Measurements from ENCODE around the gene ADIRF. TPM values are rescaled to one million over a fixed set of nuclear protein-coding genes. Genes with fewer than 3 reads are reported as not detected.
"Not testable (repeated sequence)": the region's sequence is repeated elsewhere in the genome, so short reads cannot be mapped to it uniquely, and the experiment has no call there.

Gene ADIRF
- total and polyA plus RNA-seq, 10 of the 15 experiments (the other 5 are each of a cell fraction or from before 2014, with no cell fraction given), result 0.12 to 2.5 (median 0.70) TPM; not detected in 2

DNA sequence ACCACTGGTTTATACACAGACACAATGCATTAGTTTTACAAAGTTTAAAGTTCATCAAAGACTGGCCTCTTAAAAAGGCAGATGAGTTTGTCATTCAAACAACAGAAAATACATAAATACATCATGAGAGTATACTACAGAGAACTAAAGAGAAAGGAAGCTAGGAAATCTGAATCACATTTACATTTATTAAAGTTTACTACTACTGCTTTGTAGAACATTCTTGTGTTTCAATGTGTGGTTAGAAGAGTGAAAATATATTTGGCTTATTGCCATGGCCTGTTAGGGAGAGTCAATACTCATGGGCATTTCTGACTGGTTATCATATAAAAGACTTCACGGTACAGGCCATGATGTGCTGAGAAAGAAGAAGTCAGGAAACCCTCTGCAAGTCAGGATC is 38.8 kb downstream of the ADIRF start:
- H3K9ac ChIP-seq (ENCODE audit: control insufficient read depth, insufficient read depth, low read length); BruUV-seq (replicated peaks); H3K4me3 ChIP-seq; in situ Hi-C loops (cut with MboI); H3K79me2 ChIP-seq (ENCODE audit: control insufficient read depth, insufficient read depth, low read length); H3K36me3 ChIP-seq (ENCODE audit: control insufficient read depth in 2 of 2, insufficient read depth in 2 of 2, low read length in 1 of 2); intact Hi-C loops (cut with micrococcal nuclease; ENCODE audit: unreplicated experiment); H4K20me1 ChIP-seq (ENCODE audit: control insufficient read depth, insufficient read depth); H3K9me3 ChIP-seq (replicated peaks; ENCODE audit: control insufficient read depth, insufficient read depth, low read length); H3K4me1 ChIP-seq (ENCODE audit: control insufficient read depth, insufficient read depth, low read length); SMC1A ChIA-PET (ENCODE audit: uncharacterized antibody, unreplicated experiment); H3K4me2 ChIP-seq (ENCODE audit: control insufficient read depth, insufficient read depth); ATAC-seq; H3K27ac ChIP-seq (ENCODE audit: control insufficient read depth, insufficient read depth); CTCF ChIA-PET; H3K27me3 ChIP-seq (replicated peaks in 1 of 2; ENCODE audit: control insufficient read depth in 2 of 2, insufficient read depth in 2 of 2, low read length in 1 of 2); RAD21 ChIA-PET (ENCODE audit: unreplicated experiment); H2AFZ ChIP-seq (ENCODE audit: control insufficient read depth, low read depth, low read length); FAIRE-seq; POLR2A ChIA-PET; DNase-seq (ENCODE audit: low read depth, low spot score): not testable (repeated sequence)
- WGBS (ENCODE audit: insufficient coverage, insufficient replicate concordance, low lambda C conversion rate, missing lambda C conversion rate), result 50% methylated on average over 1 of the region's 1 CpG

DNA sequence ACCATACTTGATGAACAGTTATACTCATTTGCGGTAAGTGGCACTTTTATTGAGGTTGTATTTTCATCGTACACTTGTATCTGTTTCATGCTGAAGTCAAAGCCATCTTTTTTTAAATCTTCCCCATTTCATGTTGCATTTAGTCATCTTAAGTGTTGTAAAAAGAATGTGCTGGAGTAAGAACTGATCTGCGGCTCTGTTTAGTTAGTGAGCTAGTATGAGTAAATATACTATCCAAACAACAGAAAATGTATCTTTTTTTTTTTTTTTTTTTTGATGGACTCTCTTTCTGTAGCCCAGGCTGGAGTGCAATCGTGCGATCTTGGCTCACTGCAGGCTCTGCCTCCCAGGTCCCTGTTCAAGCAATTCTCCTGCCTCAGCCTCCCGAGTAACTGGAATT is 39.4 kb downstream of the ADIRF start:
- in situ Hi-C loops (cut with MboI); H2AFZ ChIP-seq (ENCODE audit: control insufficient read depth, low read depth, low read length); H3K9ac ChIP-seq (ENCODE audit: control insufficient read depth, insufficient read depth, low read length); intact Hi-C loops (cut with micrococcal nuclease; ENCODE audit: unreplicated experiment); H3K4me1 ChIP-seq (ENCODE audit: control insufficient read depth, insufficient read depth, low read length); DNase-seq (ENCODE audit: low read depth, low spot score); FAIRE-seq; H3K27ac ChIP-seq (ENCODE audit: control insufficient read depth, insufficient read depth); H4K20me1 ChIP-seq (ENCODE audit: control insufficient read depth, insufficient read depth); H3K9me3 ChIP-seq (replicated peaks; ENCODE audit: control insufficient read depth, insufficient read depth, low read length); ATAC-seq; H3K36me3 ChIP-seq (ENCODE audit: control insufficient read depth in 2 of 2, insufficient read depth in 2 of 2, low read length in 1 of 2); H3K4me2 ChIP-seq (ENCODE audit: control insufficient read depth, insufficient read depth); RAD21 ChIA-PET (ENCODE audit: unreplicated experiment); H3K79me2 ChIP-seq (ENCODE audit: control insufficient read depth, insufficient read depth, low read length); H3K27me3 ChIP-seq (replicated peaks in 1 of 2; ENCODE audit: control insufficient read depth in 2 of 2, insufficient read depth in 2 of 2, low read length in 1 of 2); SMC1A ChIA-PET (ENCODE audit: uncharacterized antibody, unreplicated experiment); BruUV-seq (replicated peaks); POLR2A ChIA-PET; H3K4me3 ChIP-seq: not testable (repeated sequence)
- CTCF ChIA-PET, result interaction anchor here (0.6 kb wide), 1 partner anchor 176 kb away, joined by 3 read pairs; no protein-coding TSS in a partner anchor
- 99% methylated on average over 3 of the region's 6 CpGs for WGBS (ENCODE audit: insufficient coverage, insufficient replicate concordance, low lambda C conversion rate, missing lambda C conversion rate)

DNA sequence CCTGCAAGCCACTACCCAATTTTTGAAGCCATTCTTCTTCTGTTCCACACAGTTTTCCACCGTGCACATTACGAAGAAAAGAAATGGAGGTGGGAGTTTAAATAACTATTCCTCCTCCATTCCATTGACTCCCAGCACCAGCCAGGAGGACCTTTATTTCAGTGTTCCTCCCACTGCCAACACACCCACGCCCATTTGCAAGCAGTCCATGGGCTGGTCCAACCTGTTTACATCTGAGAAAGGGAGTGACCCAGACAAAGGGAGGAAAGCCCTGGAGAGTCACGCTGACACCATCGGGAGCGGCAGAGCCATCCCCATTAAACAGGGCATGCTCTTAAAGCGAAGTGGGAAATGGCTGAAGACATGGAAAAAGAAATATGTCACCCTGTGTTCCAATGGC is 40.0 kb downstream of the ADIRF start:
- RAD21 ChIA-PET (ENCODE audit: unreplicated experiment), result not testable (repeated sequence)

DNA sequence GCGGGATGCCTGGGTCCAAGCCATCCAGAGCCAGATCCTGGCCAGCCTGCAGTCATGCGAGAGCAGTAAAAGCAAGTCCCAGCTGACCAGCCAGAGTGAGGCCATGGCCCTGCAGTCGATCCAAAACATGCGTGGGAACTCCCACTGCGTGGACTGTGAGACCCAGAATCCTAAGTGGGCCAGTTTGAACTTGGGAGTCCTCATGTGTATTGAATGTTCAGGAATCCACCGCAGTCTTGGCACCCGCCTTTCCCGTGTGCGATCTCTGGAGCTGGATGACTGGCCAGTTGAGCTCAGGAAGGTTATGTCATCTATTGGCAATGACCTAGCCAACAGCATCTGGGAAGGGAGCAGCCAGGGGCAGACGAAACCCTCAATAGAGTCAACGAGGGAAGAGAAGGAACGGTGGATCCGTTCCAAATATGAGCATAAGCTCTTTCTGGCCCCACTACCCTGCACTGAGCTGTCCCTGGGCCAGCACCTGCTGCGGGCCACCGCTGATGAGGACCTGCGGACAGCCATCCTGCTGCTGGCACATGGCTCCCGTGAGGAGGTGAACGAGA is 40.9 kb downstream of the ADIRF start:
- POLR2A ChIA-PET; H3K4me2 ChIP-seq (ENCODE audit: control insufficient read depth, insufficient read depth); H3K36me3 ChIP-seq (ENCODE audit: control insufficient read depth in 2 of 2, insufficient read depth in 2 of 2, low read length in 1 of 2); CTCF ChIA-PET; H3K27me3 ChIP-seq (replicated peaks in 1 of 2; ENCODE audit: control insufficient read depth in 2 of 2, insufficient read depth in 2 of 2, low read length in 1 of 2); H3K79me2 ChIP-seq (ENCODE audit: control insufficient read depth, insufficient read depth, low read length); H3K27ac ChIP-seq (ENCODE audit: control insufficient read depth, insufficient read depth); intact Hi-C loops (cut with micrococcal nuclease; ENCODE audit: unreplicated experiment); H4K20me1 ChIP-seq (ENCODE audit: control insufficient read depth, insufficient read depth); H3K9me3 ChIP-seq (replicated peaks; ENCODE audit: control insufficient read depth, insufficient read depth, low read length); H2AFZ ChIP-seq (ENCODE audit: control insufficient read depth, low read depth, low read length); SMC1A ChIA-PET (ENCODE audit: uncharacterized antibody, unreplicated experiment); DNase-seq (ENCODE audit: low read depth, low spot score); BruUV-seq (replicated peaks); H3K4me3 ChIP-seq; FAIRE-seq; H3K4me1 ChIP-seq (ENCODE audit: control insufficient read depth, insufficient read depth, low read length); ATAC-seq; in situ Hi-C loops (cut with MboI); RAD21 ChIA-PET (ENCODE audit: unreplicated experiment); H3K9ac ChIP-seq (ENCODE audit: control insufficient read depth, insufficient read depth, low read length): not testable (repeated sequence)
- WGBS (ENCODE audit: insufficient coverage, insufficient replicate concordance, low lambda C conversion rate, missing lambda C conversion rate), result 79% methylated on average over 16 of the region's 18 CpGs

More for the DNA sequence above, 40.0 kb downstream of the ADIRF start:
- intact Hi-C loops (cut with micrococcal nuclease; ENCODE audit: unreplicated experiment); H3K79me2 ChIP-seq (ENCODE audit: control insufficient read depth, insufficient read depth, low read length); DNase-seq (ENCODE audit: low read depth, low spot score); FAIRE-seq; SMC1A ChIA-PET (ENCODE audit: uncharacterized antibody, unreplicated experiment); H3K36me3 ChIP-seq (ENCODE audit: control insufficient read depth in 2 of 2, insufficient read depth in 2 of 2, low read length in 1 of 2); in situ Hi-C loops (cut with MboI); BruUV-seq (replicated peaks); H2AFZ ChIP-seq (ENCODE audit: control insufficient read depth, low read depth, low read length); H4K20me1 ChIP-seq (ENCODE audit: control insufficient read depth, insufficient read depth); H3K9ac ChIP-seq (ENCODE audit: control insufficient read depth, insufficient read depth, low read length); H3K27ac ChIP-seq (ENCODE audit: control insufficient read depth, insufficient read depth); H3K9me3 ChIP-seq (replicated peaks; ENCODE audit: control insufficient read depth, insufficient read depth, low read length); H3K4me1 ChIP-seq (ENCODE audit: control insufficient read depth, insufficient read depth, low read length); H3K4me3 ChIP-seq; ATAC-seq; CTCF ChIA-PET; H3K27me3 ChIP-seq (replicated peaks in 1 of 2; ENCODE audit: control insufficient read depth in 2 of 2, insufficient read depth in 2 of 2, low read length in 1 of 2); H3K4me2 ChIP-seq (ENCODE audit: control insufficient read depth, insufficient read depth): not testable (repeated sequence)
- 67% methylated on average over 7 of the region's 7 CpGs for WGBS (ENCODE audit: insufficient coverage, insufficient replicate concordance, low lambda C conversion rate, missing lambda C conversion rate)
- POLR2A ChIA-PET, result interaction anchor here (0.5 kb wide), 1 partner anchor 33 kb away, joined by 4 read pairs; no protein-coding TSS in a partner anchor

Measured in GM12878 (cell line).